ENCODE data around the gene ACOT12. TPM values are rescaled to one million over a fixed set of nuclear protein-coding genes. Genes with fewer than 3 reads are reported as not detected.
A peak's percentile ranks its signal among the peaks of the same experiment; 100 is the strongest.

The ACOT12 gene
- polyA plus RNA-seq, 1 donor (not counting 4 experiments of a cell fraction or from before 2014, with no cell fraction given), result not detected

DNA sequence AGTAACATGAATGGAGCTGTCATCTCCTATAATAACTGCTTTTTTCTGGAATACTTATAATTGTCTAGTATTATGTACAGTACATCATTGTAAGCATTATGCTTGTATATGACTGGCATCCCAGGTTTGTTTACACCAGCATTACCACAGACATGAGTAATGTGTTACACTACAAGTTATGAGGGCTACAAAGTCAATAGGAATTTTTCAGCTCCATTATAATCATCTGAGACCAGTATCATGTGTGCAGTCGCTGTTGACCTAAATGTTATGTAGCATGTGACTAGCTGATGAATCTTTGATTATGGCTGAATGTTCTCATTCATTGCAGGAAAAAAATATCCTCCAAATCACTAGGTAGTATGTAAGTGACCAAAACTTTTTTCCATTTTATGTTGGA, 90.4 kb downstream of the ACOT12 start:
- no peaks in the 10 kb centered on the region for H3K9me3 ChIP-seq (ENCODE audit: control insufficient read depth, low read depth, low read length)
- no peaks in the 10 kb centered on the region for H4K20me1 ChIP-seq (ENCODE audit: control insufficient read depth, extremely low read depth, insufficient read depth, low read length)
- H3K27me3 ChIP-seq (ENCODE audit: control insufficient read depth, extremely low read depth, insufficient read depth, low read length), result no peaks in the 10 kb centered on the region
- H3K4me1 ChIP-seq (ENCODE audit: control insufficient read depth, extremely low read depth, insufficient read depth, low read length), result peaks cover 25% of the 10 kb centered on the region
- H3K4me3 ChIP-seq (ENCODE audit: control insufficient read depth in 2 of 3, extremely low read depth in 1 of 3, insufficient read depth in 2 of 3, low read depth in 1 of 3, low read length in 3 of 3), result no peak overlapping the region
- H3K4me2 ChIP-seq (ENCODE audit: control insufficient read depth, extremely low read depth, insufficient read depth, low read depth, low read length), result peak overlapping the region; percentile 19
- no peak overlapping the region for H3K9ac ChIP-seq (ENCODE audit: control insufficient read depth, extremely low read depth, insufficient read depth, low read length)
- H3K79me2 ChIP-seq (ENCODE audit: control insufficient read depth, insufficient read depth, low read length), result peaks cover 41% of the 10 kb centered on the region
- dilution Hi-C loops (cut with MboI; ENCODE audit: extremely low pct_ligation_motif_present, low sequenced_read_pairs), result no loop called here
- H3K36me3 ChIP-seq (ENCODE audit: control insufficient read depth in 2 of 2, extremely low read depth in 1 of 2, insufficient read depth in 2 of 2, low read length in 2 of 2), result peaks cover 2 to 7% of the 10 kb centered on the region in 2 experiments
- DNase-seq (ENCODE audit: low read depth, low spot score), result peak; percentile 52
- no peaks in the 10 kb centered on the region for H3K9me1 ChIP-seq (ENCODE audit: control insufficient read depth, extremely low read depth, insufficient read depth, low read length)
- H2AFZ ChIP-seq (ENCODE audit: control insufficient read depth, low read length), result no peak overlapping the region
- TF ChIP-seq, protein P1, sequence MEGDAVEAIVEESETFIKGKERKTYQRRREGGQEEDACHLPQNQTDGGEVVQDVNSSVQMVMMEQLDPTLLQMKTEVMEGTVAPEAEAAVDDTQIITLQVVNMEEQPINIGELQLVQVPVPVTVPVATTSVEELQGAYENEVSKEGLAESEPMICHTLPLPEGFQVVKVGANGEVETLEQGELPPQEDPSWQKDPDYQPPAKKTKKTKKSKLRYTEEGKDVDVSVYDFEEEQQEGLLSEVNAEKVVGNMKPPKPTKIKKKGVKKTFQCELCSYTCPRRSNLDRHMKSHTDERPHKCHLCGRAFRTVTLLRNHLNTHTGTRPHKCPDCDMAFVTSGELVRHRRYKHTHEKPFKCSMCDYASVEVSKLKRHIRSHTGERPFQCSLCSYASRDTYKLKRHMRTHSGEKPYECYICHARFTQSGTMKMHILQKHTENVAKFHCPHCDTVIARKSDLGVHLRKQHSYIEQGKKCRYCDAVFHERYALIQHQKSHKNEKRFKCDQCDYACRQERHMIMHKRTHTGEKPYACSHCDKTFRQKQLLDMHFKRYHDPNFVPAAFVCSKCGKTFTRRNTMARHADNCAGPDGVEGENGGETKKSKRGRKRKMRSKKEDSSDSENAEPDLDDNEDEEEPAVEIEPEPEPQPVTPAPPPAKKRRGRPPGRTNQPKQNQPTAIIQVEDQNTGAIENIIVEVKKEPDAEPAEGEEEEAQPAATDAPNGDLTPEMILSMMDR (optimal IDR thresholded peaks at IDR 0.05 in 1 of 3, IDR thresholded peaks at IDR 0.05 in 1 of 3, conservative IDR thresholded peaks at IDR 0.05 in 1 of 3; ENCODE audit: extremely low read depth in 1 of 3, insufficient read depth in 2 of 3, low read length in 3 of 3), result no peak
- no peak for TF ChIP-seq EZH2 (IDR thresholded peaks at IDR 0.05; ENCODE audit: low read length)
- FAIRE-seq, result no peak
- H3K27ac ChIP-seq (ENCODE audit: control insufficient read depth, insufficient read depth, low read length), result peak overlapping the region; percentile 49

DNA sequence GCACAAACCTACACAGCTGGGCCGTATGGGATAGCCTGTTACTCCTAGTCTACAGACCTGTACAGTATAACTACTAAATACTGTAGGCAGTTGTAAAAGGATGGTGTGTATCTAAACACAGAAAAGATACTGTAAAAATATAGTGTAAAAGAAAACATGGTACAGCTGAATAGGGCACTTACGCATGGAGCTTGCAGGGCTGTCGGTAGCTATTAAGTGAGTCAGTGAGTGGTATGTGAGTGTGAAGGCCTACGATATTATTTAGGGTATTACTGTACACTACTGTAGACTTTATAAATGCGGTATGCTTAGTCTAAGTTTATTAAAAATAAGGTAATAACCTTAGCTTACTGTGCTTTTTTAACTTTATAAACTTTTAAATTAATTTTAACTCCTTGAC, 91.3 kb downstream of the ACOT12 start:
- no peak for DNase-seq (ENCODE audit: low read depth, low spot score)
- Histone ChIP-seq H4K20me1 (ENCODE audit: control insufficient read depth, extremely low read depth, insufficient read depth, low read length) (no peaks in the 10 kb centered on the region), H3K27ac (ENCODE audit: control insufficient read depth, insufficient read depth, low read length) (peak overlapping the region; percentile 74), H2AFZ (ENCODE audit: control insufficient read depth, low read length) (no peak overlapping the region), H3K9me3 (ENCODE audit: control insufficient read depth, low read depth, low read length) (no peaks in the 10 kb centered on the region), H3K9ac (ENCODE audit: control insufficient read depth, extremely low read depth, insufficient read depth, low read length) (peak overlapping the region; percentile 88), H3K4me1 (ENCODE audit: control insufficient read depth, extremely low read depth, insufficient read depth, low read length) (peaks cover 25% of the 10 kb centered on the region), H3K79me2 (ENCODE audit: control insufficient read depth, insufficient read depth, low read length) (peaks cover 41% of the 10 kb centered on the region), H3K9me1 (ENCODE audit: control insufficient read depth, extremely low read depth, insufficient read depth, low read length) (no peaks in the 10 kb centered on the region), H3K4me2 (ENCODE audit: control insufficient read depth, extremely low read depth, insufficient read depth, low read depth, low read length) (peak overlapping the region; percentile 85), H3K4me3 (ENCODE audit: control insufficient read depth in 2 of 3, extremely low read depth in 1 of 3, insufficient read depth in 2 of 3, low read depth in 1 of 3, low read length in 3 of 3) (peak overlapping the region; percentile 79 to 94 (median 79)), H3K27me3 (ENCODE audit: control insufficient read depth, extremely low read depth, insufficient read depth, low read length) (no peaks in the 10 kb centered on the region), H3K36me3 (ENCODE audit: control insufficient read depth in 2 of 2, extremely low read depth in 1 of 2, insufficient read depth in 2 of 2, low read length in 2 of 2) (peaks cover 2 to 5% of the 10 kb centered on the region in 2 experiments)
- FAIRE-seq, result no peak
- TF ChIP-seq, protein P1 (optimal IDR thresholded peaks at IDR 0.05 in 1 of 3, IDR thresholded peaks at IDR 0.05 in 1 of 3, conservative IDR thresholded peaks at IDR 0.05 in 1 of 3; ENCODE audit: extremely low read depth in 1 of 3, insufficient read depth in 2 of 3, low read length in 3 of 3), result no peak
- no peak for TF ChIP-seq EZH2 (IDR thresholded peaks at IDR 0.05; ENCODE audit: low read length)
- dilution Hi-C loops (cut with MboI; ENCODE audit: extremely low pct_ligation_motif_present, low sequenced_read_pairs), result no loop called here

Data from keratinocyte (primary cell).